ENCODE results near the gene KCNN3. TPM values are rescaled to one million over a fixed set of nuclear protein-coding genes. Genes with fewer than 3 reads are reported as not detected.

Gene KCNN3
- total RNA-seq, 1 donor from 2014 or later = 4.3 TPM

DNA sequence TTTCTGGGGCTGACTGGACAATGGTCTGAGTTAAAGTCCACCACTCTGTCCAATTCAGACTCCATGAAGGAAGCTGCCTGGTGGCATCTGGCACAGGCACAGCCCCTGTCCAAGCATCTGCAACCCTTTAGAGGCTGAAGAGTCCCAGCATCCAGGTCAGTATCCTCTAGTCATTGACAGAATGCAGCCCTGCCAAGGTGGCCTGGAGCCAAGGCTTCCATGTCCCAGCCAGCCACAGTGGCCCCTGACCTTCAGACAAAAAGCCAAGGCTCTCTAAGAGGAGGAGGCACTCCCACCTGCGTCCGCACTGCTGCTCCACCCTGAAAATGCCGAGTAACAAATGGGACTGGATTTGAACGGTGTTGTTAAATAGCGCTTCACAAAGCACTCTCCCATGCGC, 49.4 kb downstream of the KCNN3 start:
- Histone ChIP-seq H3K27ac (no peak overlapping the region), H4K20me1 (ENCODE audit: low read depth) (peaks cover 7% of the 10 kb centered on the region), H3F3A (ENCODE audit: low read depth) (no peaks in the 10 kb centered on the region), H2AFZ (replicated peaks) (no peak overlapping the region), H3K9ac (no peak overlapping the region), H3K36me3 (no peaks in the 10 kb centered on the region), H3K4me2 (no peak overlapping the region), H3K27me3 (no peaks in the 10 kb centered on the region), H3K4me1 (peaks cover 22% of the 10 kb centered on the region), H3K4me3 (no peak overlapping the region), H3K79me2 (ENCODE audit: low read depth) (no peaks in the 10 kb centered on the region), H3K9me3 (ENCODE audit: low read depth) (no peaks in the 10 kb centered on the region)
- Mint-ChIP-seq H3K27ac (no peak overlapping the region), H3K4me1 (peaks cover 33% of the 10 kb centered on the region), H3K36me3 (no peaks in the 10 kb centered on the region), H3K4me3 (no peak overlapping the region), H3K9me3 (no peaks in the 10 kb centered on the region), H3K27me3 (ENCODE audit: insufficient read depth, low read depth) (peaks cover 9% of the 10 kb centered on the region)
- no peak for DNase-seq (ENCODE audit: low spot score)
- TF ChIP-seq, protein P1, sequence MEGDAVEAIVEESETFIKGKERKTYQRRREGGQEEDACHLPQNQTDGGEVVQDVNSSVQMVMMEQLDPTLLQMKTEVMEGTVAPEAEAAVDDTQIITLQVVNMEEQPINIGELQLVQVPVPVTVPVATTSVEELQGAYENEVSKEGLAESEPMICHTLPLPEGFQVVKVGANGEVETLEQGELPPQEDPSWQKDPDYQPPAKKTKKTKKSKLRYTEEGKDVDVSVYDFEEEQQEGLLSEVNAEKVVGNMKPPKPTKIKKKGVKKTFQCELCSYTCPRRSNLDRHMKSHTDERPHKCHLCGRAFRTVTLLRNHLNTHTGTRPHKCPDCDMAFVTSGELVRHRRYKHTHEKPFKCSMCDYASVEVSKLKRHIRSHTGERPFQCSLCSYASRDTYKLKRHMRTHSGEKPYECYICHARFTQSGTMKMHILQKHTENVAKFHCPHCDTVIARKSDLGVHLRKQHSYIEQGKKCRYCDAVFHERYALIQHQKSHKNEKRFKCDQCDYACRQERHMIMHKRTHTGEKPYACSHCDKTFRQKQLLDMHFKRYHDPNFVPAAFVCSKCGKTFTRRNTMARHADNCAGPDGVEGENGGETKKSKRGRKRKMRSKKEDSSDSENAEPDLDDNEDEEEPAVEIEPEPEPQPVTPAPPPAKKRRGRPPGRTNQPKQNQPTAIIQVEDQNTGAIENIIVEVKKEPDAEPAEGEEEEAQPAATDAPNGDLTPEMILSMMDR (IDR thresholded peaks at IDR 0.05) = no peak
- TF ChIP-seq EZH2phosphoT487 (IDR thresholded peaks at IDR 0.05) = no peak
- TF ChIP-seq EZH2 (IDR thresholded peaks at IDR 0.05) = no peak

DNA sequence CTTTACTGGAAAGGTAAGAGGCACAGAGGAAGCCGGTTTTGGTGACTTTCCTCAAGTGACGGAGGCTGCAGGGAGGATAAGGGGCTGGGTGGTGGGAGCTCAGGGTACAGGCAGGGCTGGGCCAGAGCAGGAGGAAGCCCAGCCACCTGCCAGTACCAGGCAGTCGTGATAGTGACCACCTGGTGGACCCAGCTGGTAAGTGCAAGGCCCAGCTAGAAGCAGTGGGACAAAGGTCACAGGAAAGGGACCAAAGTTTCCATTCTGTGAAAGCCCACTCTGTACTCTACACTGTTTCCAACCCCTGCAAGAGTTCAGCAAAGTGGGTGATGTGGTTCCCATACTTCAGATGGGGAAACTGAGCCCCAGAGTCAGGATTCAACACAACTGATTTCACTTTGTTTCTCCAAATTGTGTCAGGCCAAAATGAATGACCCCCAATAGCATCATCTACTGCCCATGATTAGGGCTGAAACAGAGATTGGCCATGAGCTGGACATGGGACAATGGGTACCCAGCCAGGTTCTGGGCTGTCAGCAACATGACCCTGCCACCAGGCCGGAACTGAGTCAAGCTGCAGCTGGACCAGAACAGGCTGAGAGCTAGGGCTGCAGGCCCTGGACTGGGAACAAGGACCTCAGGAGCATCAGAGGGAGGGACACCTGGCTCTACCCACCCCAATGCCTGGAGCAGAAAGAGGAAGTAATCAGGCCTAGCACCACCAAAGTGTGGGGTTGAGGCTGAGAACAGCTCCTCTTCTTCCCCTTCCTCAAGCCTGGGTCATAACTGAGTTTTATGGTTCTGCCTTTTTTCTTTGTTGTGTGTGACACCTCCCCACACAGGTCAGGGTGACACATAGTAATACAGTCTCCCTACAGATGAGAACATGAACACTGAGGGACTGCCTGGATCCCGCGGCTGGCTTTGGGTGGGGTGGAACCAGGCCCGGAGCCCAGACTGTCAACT, 50.2 kb downstream of the KCNN3 start:
- no peak overlapping the region for H2AFZ ChIP-seq (replicated peaks)
- H3K4me3 ChIP-seq = no peak overlapping the region
- H3K79me2 ChIP-seq (ENCODE audit: low read depth) = no peaks in the 10 kb centered on the region
- peaks cover 7% of the 10 kb centered on the region for H4K20me1 ChIP-seq (ENCODE audit: low read depth)
- Mint-ChIP-seq H3K27ac (no peak overlapping the region), H3K4me3 (no peak overlapping the region), H3K4me1 (peaks cover 36% of the 10 kb centered on the region), H3K36me3 (no peaks in the 10 kb centered on the region), H3K9me3 (no peaks in the 10 kb centered on the region), H3K27me3 (ENCODE audit: insufficient read depth, low read depth) (peaks cover 10% of the 10 kb centered on the region)
- TF ChIP-seq EZH2 (IDR thresholded peaks at IDR 0.05) = no peak
- TF ChIP-seq EZH2phosphoT487 (IDR thresholded peaks at IDR 0.05) = no peak
- TF ChIP-seq, protein P1 (IDR thresholded peaks at IDR 0.05) = peak; percentile 55
- no peaks in the 10 kb centered on the region for H3K9me3 ChIP-seq (ENCODE audit: low read depth)
- DNase-seq (ENCODE audit: low spot score) = peak; percentile 62
- H3F3A ChIP-seq (ENCODE audit: low read depth) = no peaks in the 10 kb centered on the region
- H3K36me3 ChIP-seq = no peaks in the 10 kb centered on the region
- H3K4me1 ChIP-seq = peaks cover 22% of the 10 kb centered on the region
- H3K27ac ChIP-seq = no peak overlapping the region
- H3K27me3 ChIP-seq = no peaks in the 10 kb centered on the region
- H3K9ac ChIP-seq = no peak overlapping the region
- H3K4me2 ChIP-seq = no peak overlapping the region

DNA sequence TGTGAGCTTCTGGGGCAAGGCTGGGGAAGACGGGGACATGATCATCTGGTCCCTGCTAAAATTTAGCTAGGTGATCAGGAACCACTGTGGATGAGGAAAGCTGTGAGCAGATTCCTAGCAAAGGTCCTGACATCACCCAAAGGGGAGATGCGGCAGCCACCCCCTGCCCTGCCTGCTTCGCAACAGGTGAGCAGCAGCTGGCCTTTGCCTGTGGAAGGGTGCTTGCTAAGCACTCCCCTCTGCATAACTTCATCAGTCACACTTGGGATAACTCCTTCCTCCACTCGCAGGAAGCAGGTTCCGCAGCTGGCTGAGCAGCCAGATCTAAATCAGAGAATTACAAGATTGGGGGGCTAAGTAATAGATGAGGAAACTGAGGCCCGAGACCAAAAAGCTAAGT, 51.2 kb downstream of the KCNN3 start:
- Histone ChIP-seq H3K9me3 (ENCODE audit: low read depth) (no peaks in the 10 kb centered on the region), H3K9ac (no peak overlapping the region), H3K4me1 (peaks cover 31% of the 10 kb centered on the region), H3K4me3 (no peak overlapping the region), H2AFZ (replicated peaks) (no peak overlapping the region), H3K36me3 (no peaks in the 10 kb centered on the region), H3K27me3 (no peaks in the 10 kb centered on the region), H3K27ac (no peak overlapping the region), H4K20me1 (ENCODE audit: low read depth) (peaks cover 7% of the 10 kb centered on the region), H3F3A (ENCODE audit: low read depth) (no peaks in the 10 kb centered on the region), H3K79me2 (ENCODE audit: low read depth) (no peaks in the 10 kb centered on the region), H3K4me2 (no peak overlapping the region)
- Mint-ChIP-seq H3K36me3 (no peaks in the 10 kb centered on the region), H3K4me1 (peaks cover 42% of the 10 kb centered on the region), H3K27me3 (ENCODE audit: insufficient read depth, low read depth) (peaks cover 10% of the 10 kb centered on the region), H3K9me3 (no peaks in the 10 kb centered on the region), H3K27ac (no peak overlapping the region), H3K4me3 (no peak overlapping the region)
- TF ChIP-seq EZH2phosphoT487 (IDR thresholded peaks at IDR 0.05) = no peak
- DNase-seq (ENCODE audit: low spot score) = no peak

DNA sequence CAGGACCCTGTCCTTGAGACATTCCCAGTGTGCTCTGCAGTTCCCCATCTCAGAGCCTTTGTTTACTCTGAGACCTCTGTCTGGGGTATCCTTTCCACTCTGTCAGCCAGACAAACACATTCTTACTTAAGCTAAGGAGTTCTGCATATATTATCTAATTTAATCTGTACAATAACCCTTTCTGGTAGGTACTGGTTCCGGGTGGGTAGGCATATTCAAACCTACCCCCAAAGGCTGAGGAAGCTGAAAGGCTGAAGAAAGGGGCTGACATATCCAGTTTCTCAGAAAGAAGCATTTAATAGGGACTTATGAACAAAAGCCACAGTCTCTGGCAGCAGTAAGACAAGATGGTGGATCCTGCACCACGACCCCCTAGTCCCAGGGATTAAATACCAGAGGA, 53.1 kb downstream of the KCNN3 start:
- Histone ChIP-seq H3F3A (ENCODE audit: low read depth) (peaks cover 3% of the 10 kb centered on the region), H3K4me1 (peaks cover 37% of the 10 kb centered on the region), H3K79me2 (ENCODE audit: low read depth) (no peaks in the 10 kb centered on the region), H3K9ac (no peak overlapping the region), H3K27me3 (no peaks in the 10 kb centered on the region), H3K9me3 (ENCODE audit: low read depth) (no peaks in the 10 kb centered on the region), H3K27ac (no peak overlapping the region), H3K4me2 (no peak overlapping the region), H2AFZ (replicated peaks) (no peak overlapping the region), H4K20me1 (ENCODE audit: low read depth) (peaks cover 6% of the 10 kb centered on the region), H3K36me3 (no peaks in the 10 kb centered on the region), H3K4me3 (no peak overlapping the region)
- Mint-ChIP-seq H3K9me3 (no peaks in the 10 kb centered on the region), H3K4me3 (no peak overlapping the region), H3K4me1 (peaks cover 47% of the 10 kb centered on the region), H3K36me3 (no peaks in the 10 kb centered on the region), H3K27me3 (ENCODE audit: insufficient read depth, low read depth) (peaks cover 13% of the 10 kb centered on the region), H3K27ac (no peak overlapping the region)
- no peak for TF ChIP-seq EZH2 (IDR thresholded peaks at IDR 0.05)
- no peak for TF ChIP-seq EZH2phosphoT487 (IDR thresholded peaks at IDR 0.05)
- TF ChIP-seq, protein P1 (IDR thresholded peaks at IDR 0.05) = no peak
- no peak for DNase-seq (ENCODE audit: low spot score)
